ENCODE data around the gene RHOJ.
"Not testable (repeated sequence)": the region's sequence is repeated elsewhere in the genome, so short reads cannot be mapped to it uniquely, and the experiment has no call there.

RHOJ gene

GRCh38 chr14:63204407-63205043 lies at the start of gene RHOJ:
RHOJ (plus strand) TSS chr14:63204443; CDS start chr14:63204870, 427 bp downstream.
- peak; percentile 43 for DNase-seq

GRCh38 chr14:63155511-63156185 lies 48.6 kb upstream of the RHOJ start:
- DNase-seq = peak; percentile 38

DNA sequence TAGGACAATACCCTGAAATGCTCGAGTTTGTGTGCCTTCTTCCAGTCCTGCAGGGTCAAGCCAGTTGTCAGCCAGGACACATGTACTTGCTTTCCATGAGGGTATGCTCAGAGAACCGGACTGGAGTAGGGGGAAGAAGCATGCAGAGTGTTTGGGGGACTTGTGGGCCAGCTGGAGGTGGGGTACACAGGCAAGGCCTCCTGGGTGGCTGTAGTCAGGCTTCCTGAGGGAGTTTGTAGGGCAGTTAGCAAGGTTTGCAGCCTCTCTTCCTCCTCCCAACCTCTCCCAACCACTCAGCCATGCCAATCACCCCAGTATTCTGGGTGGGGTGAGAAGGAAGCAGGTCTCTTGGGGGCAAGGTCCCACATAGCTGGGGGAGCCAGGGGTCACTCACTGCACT lies 47.0 kb upstream of the RHOJ start:
- DNase-seq = no peak

GRCh38 chr14:63163306-63163705 lies 40.9 kb upstream of the RHOJ start:
- no peak for DNase-seq

GRCh38 chr14:63164108-63164683 lies 40.0 kb upstream of the RHOJ start:
- DNase-seq = no peak

- not testable (repeated sequence) for DNase-seq
Measured at GRCh38 chr14:63165267-63165666, 39.0 kb upstream of the RHOJ start.

- no peak for DNase-seq
Measured at GRCh38 chr14:63167044-63167443, 37.2 kb upstream of the RHOJ start.

DNA sequence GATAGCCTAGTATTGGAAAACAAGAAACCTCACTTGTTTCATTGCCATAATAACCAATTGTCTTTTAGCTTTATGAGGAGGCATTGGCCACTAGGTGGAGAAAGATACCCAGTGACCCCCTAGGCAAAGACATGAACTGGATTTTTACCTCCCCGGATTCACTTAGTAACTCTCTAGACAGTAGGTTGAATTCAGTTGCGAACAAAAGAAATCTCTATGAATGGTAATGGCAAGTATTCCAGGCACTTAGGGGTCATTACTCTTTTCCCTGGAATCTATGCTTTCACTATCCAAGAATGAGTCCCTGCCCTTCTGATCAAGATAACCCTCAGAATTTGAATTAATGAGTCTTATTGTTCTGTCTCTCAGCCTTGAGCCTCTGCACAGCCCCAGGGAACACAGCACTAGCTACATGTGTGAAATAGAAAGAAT lies 29.5 kb upstream of the RHOJ start:
- peak; percentile 75 for DNase-seq

- DNase-seq = no peak
Measured at GRCh38 chr14:63175531-63175930, 28.7 kb upstream of the RHOJ start.

DNA sequence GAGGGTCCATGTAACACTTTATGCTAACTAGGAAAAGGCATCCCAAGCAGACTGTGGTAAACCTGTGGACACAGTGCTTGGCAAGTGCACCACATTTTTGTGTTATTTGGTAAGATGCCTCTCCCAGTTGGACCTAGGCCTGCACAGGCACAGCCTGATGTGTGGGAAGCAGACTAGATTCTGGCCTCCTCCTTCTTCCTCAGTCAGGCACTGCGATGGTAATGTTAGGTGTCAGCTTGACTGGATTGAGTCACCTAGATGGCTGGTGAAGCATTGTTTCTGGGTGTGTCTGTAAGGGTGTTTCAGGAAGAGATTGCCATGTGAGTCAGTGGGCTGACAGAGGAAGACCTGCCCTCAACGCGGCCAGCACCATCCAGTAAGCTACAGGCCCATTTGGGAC lies 25.3 kb upstream of the RHOJ start:
- DNase-seq = peak; percentile 66

DNA sequence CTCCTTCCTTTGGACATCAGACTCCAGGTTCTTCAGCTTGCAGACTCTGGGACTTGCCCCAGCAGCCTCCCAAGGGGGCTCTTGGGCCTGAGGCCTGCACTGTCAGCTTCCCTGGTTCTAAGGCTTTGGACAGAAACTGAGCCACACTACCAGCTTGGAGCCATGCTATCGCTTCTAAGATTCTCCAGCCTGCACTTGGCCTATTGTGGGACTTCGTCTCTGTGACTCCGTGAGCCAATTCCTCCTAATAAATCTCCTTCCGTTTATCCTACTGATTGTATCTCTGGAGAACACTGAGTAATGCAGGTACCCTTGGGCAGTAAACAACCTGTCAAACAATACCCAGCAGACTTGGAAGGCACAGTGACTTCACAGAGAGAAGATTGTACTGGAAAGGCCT lies 24.9 kb upstream of the RHOJ start:
- DNase-seq = no peak

GRCh38 chr14:63180011-63180410 lies 24.2 kb upstream of the RHOJ start:
- peak; percentile 39 for DNase-seq

GRCh38 chr14:63182968-63183367 lies 21.3 kb upstream of the RHOJ start:
- DNase-seq = no peak

DNA sequence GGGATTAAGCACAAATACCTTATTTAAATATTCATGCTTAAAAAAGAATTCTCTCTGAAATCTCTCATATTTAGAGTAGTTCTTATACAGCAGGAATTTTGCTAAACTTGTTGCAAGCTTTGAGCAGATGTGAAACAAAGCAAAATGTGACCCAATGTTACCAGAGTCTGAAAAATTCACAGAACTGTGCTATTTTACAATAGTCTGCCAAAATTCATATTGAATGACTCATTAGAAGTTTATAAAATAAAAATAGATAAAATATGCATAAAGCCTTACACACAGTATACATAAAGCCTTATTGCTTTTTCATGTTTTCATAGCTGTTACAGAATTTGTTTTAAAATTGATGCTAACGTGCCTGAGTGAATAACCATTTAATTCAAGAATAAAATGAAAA lies 17.8 kb upstream of the RHOJ start:
- peak; percentile 73 for DNase-seq

DNA sequence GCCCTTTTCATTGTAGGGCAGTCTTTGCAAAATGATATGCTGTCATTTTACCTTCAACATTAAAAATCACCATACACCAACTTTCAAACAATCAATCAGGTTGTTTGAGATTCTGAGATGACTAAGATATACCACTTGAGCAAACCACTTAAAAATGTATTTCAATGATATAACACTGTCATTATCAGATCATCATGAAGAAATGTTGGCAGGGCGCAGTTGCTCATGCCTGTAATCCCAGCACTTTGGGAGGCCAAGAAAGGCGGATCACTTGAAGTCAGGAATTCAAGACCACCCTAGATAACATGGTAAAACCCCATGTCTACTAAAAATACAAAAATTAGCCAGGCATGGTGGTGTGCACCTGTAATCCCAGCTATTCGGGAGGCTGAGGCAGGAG lies 13.0 kb upstream of the RHOJ start:
- no peak for DNase-seq

DNA sequence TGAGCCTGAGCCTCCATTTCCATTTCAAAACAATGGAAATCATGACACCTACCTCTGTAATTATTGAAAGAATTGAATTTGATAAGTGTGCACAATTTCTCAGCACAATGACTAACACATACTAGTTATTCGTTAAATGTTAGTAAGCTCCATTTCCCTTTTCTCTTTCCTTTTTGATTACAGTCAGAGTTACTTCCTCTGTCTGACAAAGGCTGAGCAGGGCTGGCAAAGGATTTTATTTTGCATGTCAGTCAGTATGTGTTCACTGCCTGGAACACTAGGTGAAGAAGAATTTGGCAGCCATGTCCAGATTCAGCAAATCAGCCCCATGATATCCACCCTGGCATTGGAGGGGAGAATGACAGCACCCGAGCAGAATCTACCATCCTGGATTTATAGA lies 12.2 kb upstream of the RHOJ start:
- peak; percentile 25 for DNase-seq

DNA sequence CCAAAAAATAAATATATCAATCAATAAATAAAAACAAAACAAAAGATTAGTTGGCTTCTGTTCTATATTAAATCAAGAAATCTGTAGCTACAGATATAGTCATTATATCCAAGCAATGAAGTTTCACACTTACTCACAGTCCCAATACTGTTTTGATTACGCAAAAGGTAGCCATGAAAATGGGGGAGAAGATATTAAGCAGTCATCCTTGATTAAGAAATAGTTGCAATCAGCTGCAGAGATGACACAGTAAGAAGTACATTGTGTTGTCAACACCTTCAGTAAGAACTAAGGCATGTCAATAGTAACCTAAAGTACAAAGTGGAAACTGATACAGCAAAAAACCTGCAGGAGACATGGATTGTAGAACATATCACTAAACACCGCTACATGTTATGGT lies 11.0 kb upstream of the RHOJ start:
- DNase-seq = no peak

GRCh38 chr14:63200035-63200740 lies 4.1 kb upstream of the RHOJ start:
- no peak for DNase-seq

DNA sequence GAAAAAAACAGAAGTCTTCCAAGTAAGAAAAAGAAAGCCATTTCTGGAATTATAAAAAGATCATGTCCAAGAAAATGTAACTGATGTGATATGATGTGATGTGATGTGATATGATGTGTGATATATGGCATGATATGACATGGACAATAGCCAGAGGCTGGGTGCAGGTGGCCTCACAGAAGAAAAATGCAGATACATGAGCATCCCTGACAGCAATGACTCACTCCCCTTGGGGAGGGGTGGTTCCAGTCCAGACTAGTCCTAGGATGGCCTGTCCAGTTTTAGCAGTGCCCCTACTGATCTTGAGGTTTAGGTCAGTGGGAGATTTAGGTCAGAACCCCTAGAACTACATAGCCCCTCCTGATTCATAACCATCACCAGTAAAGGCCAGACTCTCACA lies 3.5 kb upstream of the RHOJ start:
- DNase-seq = peak; percentile 31

GRCh38 chr14:63203015-63203414 lies 1.2 kb upstream of the RHOJ start:
- no peak for DNase-seq

- DNase-seq = peak; percentile 99
Measured at GRCh38 chr14:63203618-63204406, 431 bp upstream of the RHOJ start.

GRCh38 chr14:63205044-63205575 lies 867 bp downstream of the RHOJ start:
- DNase-seq = no peak

DNA sequence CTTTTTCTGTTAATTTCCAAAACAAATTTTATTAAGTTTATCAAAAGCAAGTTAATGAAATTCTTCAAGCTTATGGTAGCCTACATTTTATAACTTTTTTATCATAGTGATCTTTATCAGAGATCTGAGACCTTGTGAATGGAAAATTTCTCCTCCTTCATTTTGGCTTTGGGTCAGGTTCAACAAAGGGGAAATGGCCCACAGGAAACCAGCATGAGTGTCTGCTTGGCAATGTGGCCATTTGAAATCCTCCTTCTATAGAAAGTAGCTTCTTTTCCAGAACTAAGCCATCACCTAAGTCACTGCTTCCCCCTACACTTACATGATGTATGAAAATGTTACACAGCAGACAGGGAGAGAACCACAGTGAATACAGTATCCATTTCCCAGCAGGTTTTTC lies 1.6 kb downstream of the RHOJ start:
- DNase-seq = no peak

All from fibroblast of upper back skin (primary cell).